ENCODE results near the gene SLC48A1. TPM values are rescaled to one million over a fixed set of nuclear protein-coding genes. Genes with fewer than 3 reads are reported as not detected.

The SLC48A1 gene
- polyA plus RNA-seq, 4 donors: 5.1 to 12.1 (median 7.5) TPM

DNA sequence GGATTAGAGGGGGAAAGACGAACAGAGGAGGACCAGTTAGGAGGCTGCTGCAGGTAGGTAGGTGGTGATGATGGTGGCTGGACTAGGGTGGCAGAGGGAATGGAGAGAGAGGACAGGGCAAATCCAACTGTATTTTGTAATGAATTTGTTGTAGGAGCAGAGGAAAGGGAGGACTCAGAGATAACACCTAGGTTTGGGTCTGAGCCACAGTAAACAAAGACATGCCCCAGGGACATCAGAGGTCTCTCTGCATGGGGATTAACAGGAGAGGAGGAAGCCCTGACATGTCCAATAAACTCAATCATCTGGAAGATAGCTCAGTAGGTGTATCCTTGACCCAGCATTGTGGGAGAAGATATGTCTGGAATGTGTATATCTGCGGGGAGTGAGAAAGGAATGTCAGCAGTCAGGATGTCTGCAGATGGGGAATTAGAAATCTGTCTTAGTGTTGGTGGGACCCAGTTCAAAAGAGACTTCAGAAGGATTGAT lies 4.7 kb upstream of the SLC48A1 start:
- DNase-seq (no peak), FAIRE-seq (no peak)
- peaks cover 0 to 2% (median 0%) of the 10 kb centered on the region in 3 donors for H3K4me1 ChIP-seq (ENCODE audit: control insufficient read depth in 3 of 3, insufficient read depth in 2 of 3, low read depth in 1 of 3, low read length in 2 of 3)
- no peaks in the 10 kb centered on the region for H3K27me3 ChIP-seq (ENCODE audit: control insufficient read depth in 3 of 3, insufficient read depth in 3 of 3, low read length in 3 of 3)
- H3K4me3 ChIP-seq (ENCODE audit: low read depth in 1 of 3, low read length in 3 of 3): no peak overlapping the region
- WGBS, 3 donors: 38 to 66% (median 39%) methylated on average over 2 of the region's 2 CpGs
- no peak overlapping the region for H3K27ac ChIP-seq (ENCODE audit: low read depth in 1 of 3, low read length in 2 of 3)
- no peaks in the 10 kb centered on the region for H3K36me3 ChIP-seq (ENCODE audit: control insufficient read depth in 3 of 3, insufficient read depth in 2 of 3, low read depth in 1 of 3, low read length in 3 of 3)
- H3K9me3 ChIP-seq (ENCODE audit: control insufficient read depth in 2 of 2, insufficient read depth in 1 of 2, low read depth in 1 of 2, low read length in 1 of 2): no peaks in the 10 kb centered on the region

DNA sequence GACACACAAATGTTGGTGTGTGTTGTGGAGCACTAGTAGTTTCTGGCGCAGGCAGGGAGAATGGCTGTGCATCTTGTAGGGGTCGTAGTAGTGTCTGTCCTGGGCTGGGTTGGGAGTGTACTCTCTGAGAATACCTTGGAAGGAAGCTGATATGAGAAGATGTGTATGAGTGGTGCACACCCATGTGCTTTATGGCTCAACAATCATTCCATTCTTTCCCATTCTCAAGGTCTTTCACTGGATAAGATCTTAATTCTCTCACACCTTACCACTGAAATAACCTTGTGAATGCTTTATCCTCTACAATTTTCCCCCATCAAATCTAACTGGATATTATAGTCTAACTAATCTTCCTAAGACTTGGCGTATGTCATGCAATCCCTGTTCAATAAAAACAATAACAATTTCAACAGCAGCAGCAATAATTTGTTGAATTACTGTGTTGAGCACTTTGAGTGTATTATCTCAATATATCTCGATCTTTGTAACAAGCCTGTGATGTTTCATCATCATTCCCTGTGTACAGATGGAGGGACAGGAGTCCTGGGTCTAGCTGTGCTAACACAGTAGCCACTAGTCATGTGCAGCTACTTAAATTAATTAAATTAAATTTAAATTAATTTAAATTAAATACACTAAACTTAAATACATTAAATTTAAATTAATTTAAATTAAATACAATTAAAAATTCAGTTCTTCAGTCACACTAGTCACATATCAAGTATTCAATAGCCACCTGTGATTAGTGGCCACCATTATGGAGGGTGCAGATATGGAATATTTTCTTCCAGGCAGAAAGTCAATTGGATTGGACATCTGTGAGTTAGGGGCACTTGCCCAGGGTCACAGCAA lies 3.6 kb upstream of the SLC48A1 start:
- no peak for FAIRE-seq
- WGBS, 3 donors: 46 to 73% (median 57%) methylated on average over 4 of the region's 4 CpGs

DNA sequence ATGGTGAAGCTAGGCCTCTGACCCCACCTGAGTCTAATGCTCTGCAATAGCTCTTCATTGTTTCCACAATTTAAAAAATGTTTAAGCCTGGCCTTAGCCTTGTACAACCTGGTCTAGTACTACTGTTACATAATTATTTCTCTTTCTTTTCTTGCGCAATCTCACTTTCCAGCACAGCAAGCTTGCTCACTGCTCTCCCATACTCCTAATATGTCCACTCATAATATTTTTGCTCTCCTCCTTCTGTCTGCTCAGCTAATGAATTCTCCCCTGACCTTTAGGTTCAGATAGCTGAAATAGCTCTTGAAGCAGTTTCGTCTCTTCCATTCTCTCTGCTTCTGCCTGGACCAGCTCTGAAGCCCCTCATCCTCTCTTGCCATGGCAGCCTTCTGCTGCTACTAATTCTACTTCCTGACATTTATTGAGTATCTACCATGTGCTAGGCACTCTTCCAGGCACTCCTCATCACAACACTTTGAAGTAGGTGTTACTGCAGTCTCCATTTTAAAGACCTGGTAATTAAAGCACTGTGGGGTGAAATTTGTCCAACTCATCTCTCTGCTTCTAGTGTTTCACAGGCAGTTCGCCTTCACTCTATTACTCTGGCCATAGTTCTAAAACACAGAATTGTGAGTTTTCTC lies 2.8 kb upstream of the SLC48A1 start:
- FAIRE-seq: no peak
- DNase-seq: no peak
- no peaks in the 10 kb centered on the region for H3K9me3 ChIP-seq (ENCODE audit: control insufficient read depth in 2 of 2, insufficient read depth in 1 of 2, low read depth in 1 of 2, low read length in 1 of 2)
- peaks cover 0 to 6% (median 5%) of the 10 kb centered on the region in 3 donors for H3K4me1 ChIP-seq (ENCODE audit: control insufficient read depth in 3 of 3, insufficient read depth in 2 of 3, low read depth in 1 of 3, low read length in 2 of 3)
- WGBS, 3 donors: 86 to 93% (median 92%) methylated on average over 3 of the region's 3 CpGs
- H3K36me3 ChIP-seq (ENCODE audit: control insufficient read depth in 3 of 3, insufficient read depth in 2 of 3, low read depth in 1 of 3, low read length in 3 of 3): no peaks in the 10 kb centered on the region
- no peaks in the 10 kb centered on the region for H3K27me3 ChIP-seq (ENCODE audit: control insufficient read depth in 3 of 3, insufficient read depth in 3 of 3, low read length in 3 of 3)
- H3K4me3 ChIP-seq (ENCODE audit: low read depth in 1 of 3, low read length in 3 of 3): no peak overlapping the region
- H3K27ac ChIP-seq (ENCODE audit: low read depth in 1 of 3, low read length in 2 of 3): no peak overlapping the region

More for the DNA sequence above, 3.6 kb upstream of the SLC48A1 start:
- Histone ChIP-seq H3K4me1 (ENCODE audit: control insufficient read depth in 3 of 3, insufficient read depth in 2 of 3, low read depth in 1 of 3, low read length in 2 of 3) (peaks cover 0 to 6% (median 5%) of the 10 kb centered on the region in 3 donors), H3K27ac (ENCODE audit: low read depth in 1 of 3, low read length in 2 of 3) (no peak overlapping the region), H3K27me3 (ENCODE audit: control insufficient read depth in 3 of 3, insufficient read depth in 3 of 3, low read length in 3 of 3) (no peaks in the 10 kb centered on the region), H3K9me3 (ENCODE audit: control insufficient read depth in 2 of 2, insufficient read depth in 1 of 2, low read depth in 1 of 2, low read length in 1 of 2) (no peaks in the 10 kb centered on the region), H3K36me3 (ENCODE audit: control insufficient read depth in 3 of 3, insufficient read depth in 2 of 3, low read depth in 1 of 3, low read length in 3 of 3) (no peaks in the 10 kb centered on the region), H3K4me3 (ENCODE audit: low read depth in 1 of 3, low read length in 3 of 3) (no peak overlapping the region)
- DNase-seq: no peak

DNA sequence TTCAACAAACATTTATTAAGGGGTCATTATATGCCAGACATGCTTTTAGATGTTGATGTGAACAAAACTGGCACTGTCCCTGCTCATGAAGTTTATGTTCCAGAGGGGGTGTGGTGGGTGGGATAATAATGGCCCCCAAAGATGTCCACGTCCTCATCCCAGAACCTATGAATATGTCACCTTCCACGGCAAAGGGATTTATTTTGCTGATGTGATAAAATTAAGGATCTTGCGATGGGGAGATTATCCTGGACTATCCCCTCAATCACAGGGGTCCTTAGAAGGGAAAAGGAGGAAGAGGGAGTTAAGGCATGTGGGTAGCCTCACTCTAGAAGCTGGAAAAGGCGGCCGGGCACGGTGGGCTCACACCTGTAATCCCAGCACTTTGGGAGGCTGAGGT lies 1.7 kb upstream of the SLC48A1 start:
- H3K4me3 ChIP-seq (ENCODE audit: low read depth in 1 of 3, low read length in 3 of 3): no peak overlapping the region
- no peaks in the 10 kb centered on the region for H3K27me3 ChIP-seq (ENCODE audit: control insufficient read depth in 3 of 3, insufficient read depth in 3 of 3, low read length in 3 of 3)
- 89 to 93% (median 92%) methylated on average over 6 of the region's 6 CpGs for WGBS, 3 donors
- H3K9me3 ChIP-seq (ENCODE audit: control insufficient read depth in 2 of 2, insufficient read depth in 1 of 2, low read depth in 1 of 2, low read length in 1 of 2): no peaks in the 10 kb centered on the region
- no peak for FAIRE-seq
- peaks cover 0 to 6% (median 5%) of the 10 kb centered on the region in 3 donors for H3K4me1 ChIP-seq (ENCODE audit: control insufficient read depth in 3 of 3, insufficient read depth in 2 of 3, low read depth in 1 of 3, low read length in 2 of 3)
- H3K27ac ChIP-seq (ENCODE audit: low read depth in 1 of 3, low read length in 2 of 3): no peak overlapping the region
- H3K36me3 ChIP-seq (ENCODE audit: control insufficient read depth in 3 of 3, insufficient read depth in 2 of 3, low read depth in 1 of 3, low read length in 3 of 3): peaks cover 0 to 3% (median 0%) of the 10 kb centered on the region in 3 donors
- no peak for DNase-seq

- Histone ChIP-seq H3K9me3 (ENCODE audit: control insufficient read depth in 2 of 2, insufficient read depth in 1 of 2, low read depth in 1 of 2, low read length in 1 of 2) (no peaks in the 10 kb centered on the region), H3K36me3 (ENCODE audit: control insufficient read depth in 3 of 3, insufficient read depth in 2 of 3, low read depth in 1 of 3, low read length in 3 of 3) (peaks cover 0 to 3% (median 0%) of the 10 kb centered on the region in 3 donors), H3K4me1 (ENCODE audit: control insufficient read depth in 3 of 3, insufficient read depth in 2 of 3, low read depth in 1 of 3, low read length in 2 of 3) (peaks cover 0 to 6% (median 5%) of the 10 kb centered on the region in 3 donors), H3K4me3 (ENCODE audit: low read depth in 1 of 3, low read length in 3 of 3) (peak overlapping the region in 1 of 3 donors; percentile 85), H3K27ac (ENCODE audit: low read depth in 1 of 3, low read length in 2 of 3) (no peak overlapping the region), H3K27me3 (ENCODE audit: control insufficient read depth in 3 of 3, insufficient read depth in 3 of 3, low read length in 3 of 3) (no peaks in the 10 kb centered on the region)
- 62 to 78% (median 75%) methylated on average over 13 of the region's 13 CpGs for WGBS, 3 donors
- DNase-seq (no peak), FAIRE-seq (no peak)
These were observed 861 bp upstream of the SLC48A1 start for GRCh38 chr12:47772094-47772660.

- Histone ChIP-seq H3K4me1 (ENCODE audit: control insufficient read depth in 3 of 3, insufficient read depth in 2 of 3, low read depth in 1 of 3, low read length in 2 of 3) (peaks cover 0 to 6% (median 5%) of the 10 kb centered on the region in 3 donors), H3K9me3 (ENCODE audit: control insufficient read depth in 2 of 2, insufficient read depth in 1 of 2, low read depth in 1 of 2, low read length in 1 of 2) (no peaks in the 10 kb centered on the region), H3K4me3 (ENCODE audit: low read depth in 1 of 3, low read length in 3 of 3) (peak overlapping the region in 2 of 3 donors; percentile 47 to 85), H3K36me3 (ENCODE audit: control insufficient read depth in 3 of 3, insufficient read depth in 2 of 3, low read depth in 1 of 3, low read length in 3 of 3) (peaks cover 0 to 3% (median 0%) of the 10 kb centered on the region in 3 donors), H3K27me3 (ENCODE audit: control insufficient read depth in 3 of 3, insufficient read depth in 3 of 3, low read length in 3 of 3) (no peaks in the 10 kb centered on the region), H3K27ac (ENCODE audit: low read depth in 1 of 3, low read length in 2 of 3) (peak overlapping the region in 2 of 3 donors; percentile 25 to 27)
- no peak for DNase-seq
- 6 to 12% (median 12%) methylated on average over 17 of the region's 17 CpGs for WGBS, 3 donors
- no peak for FAIRE-seq
These were observed 338 bp upstream of the SLC48A1 start for GRCh38 chr12:47772738-47773061.

DNA sequence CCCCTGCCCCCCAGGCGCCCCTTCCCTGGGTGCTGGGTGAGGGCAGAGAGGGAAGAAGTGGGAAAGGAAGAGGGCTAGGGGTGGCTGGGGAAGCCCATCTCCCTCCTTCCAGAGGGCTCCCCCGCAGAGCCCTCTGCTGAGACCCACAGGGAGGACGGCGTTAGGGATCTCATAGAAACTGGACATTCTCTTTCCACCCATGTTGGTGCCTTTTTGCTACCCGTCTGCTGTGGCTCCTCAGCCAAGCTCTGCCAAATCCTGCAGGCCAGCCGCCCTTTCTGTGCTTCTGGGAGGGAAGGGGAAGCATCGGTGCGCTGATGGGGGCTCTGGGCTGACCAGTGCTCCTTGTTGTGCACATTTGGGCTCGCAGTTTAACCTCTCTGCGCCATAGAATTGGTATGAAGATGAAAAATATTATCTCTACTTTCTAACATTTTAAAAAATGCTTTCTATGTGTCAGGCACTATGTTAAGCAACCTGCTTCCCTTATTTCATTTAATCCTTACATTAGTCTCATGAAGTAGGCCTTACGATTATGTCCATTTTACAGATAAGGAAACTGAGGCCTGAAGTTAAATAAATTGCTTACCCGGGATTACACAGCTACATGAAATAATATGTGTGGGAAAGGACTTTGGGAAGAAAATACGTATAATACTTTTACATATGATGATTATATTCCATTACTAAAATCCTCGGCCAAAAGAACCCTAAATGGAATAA lies 981 bp downstream of the SLC48A1 start:
- Histone ChIP-seq H3K36me3 (ENCODE audit: control insufficient read depth in 3 of 3, insufficient read depth in 2 of 3, low read depth in 1 of 3, low read length in 3 of 3) (peaks cover 0 to 3% (median 0%) of the 10 kb centered on the region in 3 donors), H3K4me3 (ENCODE audit: low read depth in 1 of 3, low read length in 3 of 3) (peak overlapping the region; percentile 43 to 85 (median 68)), H3K9me3 (ENCODE audit: control insufficient read depth in 2 of 2, insufficient read depth in 1 of 2, low read depth in 1 of 2, low read length in 1 of 2) (no peaks in the 10 kb centered on the region), H3K27ac (ENCODE audit: low read depth in 1 of 3, low read length in 2 of 3) (peak overlapping the region in 2 of 3 donors; percentile 35 to 66), H3K4me1 (ENCODE audit: control insufficient read depth in 3 of 3, insufficient read depth in 2 of 3, low read depth in 1 of 3, low read length in 2 of 3) (peaks cover 0 to 6% (median 5%) of the 10 kb centered on the region in 3 donors), H3K27me3 (ENCODE audit: control insufficient read depth in 3 of 3, insufficient read depth in 3 of 3, low read length in 3 of 3) (no peaks in the 10 kb centered on the region)
- no peak for DNase-seq
- no peak for FAIRE-seq
- 53 to 60% (median 59%) methylated on average over 12 to 14 of the region's 14 CpGs for WGBS, 3 donors

GRCh38 chr12:47774663-47775062 lies 1.6 kb downstream of the SLC48A1 start:
- no peak for FAIRE-seq
- peaks cover 0 to 6% (median 5%) of the 10 kb centered on the region in 3 donors for H3K4me1 ChIP-seq (ENCODE audit: control insufficient read depth in 3 of 3, insufficient read depth in 2 of 3, low read depth in 1 of 3, low read length in 2 of 3)
- H3K36me3 ChIP-seq (ENCODE audit: control insufficient read depth in 3 of 3, insufficient read depth in 2 of 3, low read depth in 1 of 3, low read length in 3 of 3): peaks cover 0 to 3% (median 0%) of the 10 kb centered on the region in 3 donors

More at GRCh38 chr12:47774663-47775062, 1.6 kb downstream of the SLC48A1 start:
- H3K27ac ChIP-seq (ENCODE audit: low read depth in 1 of 3, low read length in 2 of 3): no peak overlapping the region
- 94 to 96% (median 95%) methylated on average over 7 of the region's 7 CpGs for WGBS, 3 donors
- DNase-seq: no peak
- H3K4me3 ChIP-seq (ENCODE audit: low read depth in 1 of 3, low read length in 3 of 3): no peak overlapping the region
- no peaks in the 10 kb centered on the region for H3K27me3 ChIP-seq (ENCODE audit: control insufficient read depth in 3 of 3, insufficient read depth in 3 of 3, low read length in 3 of 3)
- H3K9me3 ChIP-seq (ENCODE audit: control insufficient read depth in 2 of 2, insufficient read depth in 1 of 2, low read depth in 1 of 2, low read length in 1 of 2): no peaks in the 10 kb centered on the region
